CMK (cell line): ENCODE measurements around the gene VWA8.
"Not testable (repeated sequence)": the region's sequence is repeated elsewhere in the genome, so short reads cannot be mapped to it uniquely, and the experiment has no call there.

Experiments
- DNase-seq: peaks from one replicate; pipeline ENCODE4 v3.0.0-alpha.2; 2010; ENCODE audit warnings: low read depth

VWA8 gene

DNA sequence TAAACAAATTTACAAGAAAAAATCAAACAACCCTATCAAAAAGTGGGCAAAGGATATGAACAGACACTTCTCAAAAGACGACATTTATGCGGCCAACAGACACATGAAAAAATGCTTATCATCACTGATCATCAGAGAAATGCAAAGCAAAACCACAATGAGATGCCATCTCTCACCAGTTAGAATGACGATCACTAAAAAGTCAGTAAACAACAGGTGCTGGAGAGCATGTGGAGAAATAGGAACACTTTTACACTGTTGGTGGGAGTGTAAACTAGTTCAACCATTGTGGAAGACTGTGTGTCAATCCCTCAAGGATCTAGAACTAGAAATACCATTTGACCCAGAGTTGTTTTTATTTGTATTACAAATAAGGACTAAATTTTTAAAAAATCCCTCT is 215.4 kb downstream of the VWA8 start:
- DNase-seq: not testable (repeated sequence)

DNA sequence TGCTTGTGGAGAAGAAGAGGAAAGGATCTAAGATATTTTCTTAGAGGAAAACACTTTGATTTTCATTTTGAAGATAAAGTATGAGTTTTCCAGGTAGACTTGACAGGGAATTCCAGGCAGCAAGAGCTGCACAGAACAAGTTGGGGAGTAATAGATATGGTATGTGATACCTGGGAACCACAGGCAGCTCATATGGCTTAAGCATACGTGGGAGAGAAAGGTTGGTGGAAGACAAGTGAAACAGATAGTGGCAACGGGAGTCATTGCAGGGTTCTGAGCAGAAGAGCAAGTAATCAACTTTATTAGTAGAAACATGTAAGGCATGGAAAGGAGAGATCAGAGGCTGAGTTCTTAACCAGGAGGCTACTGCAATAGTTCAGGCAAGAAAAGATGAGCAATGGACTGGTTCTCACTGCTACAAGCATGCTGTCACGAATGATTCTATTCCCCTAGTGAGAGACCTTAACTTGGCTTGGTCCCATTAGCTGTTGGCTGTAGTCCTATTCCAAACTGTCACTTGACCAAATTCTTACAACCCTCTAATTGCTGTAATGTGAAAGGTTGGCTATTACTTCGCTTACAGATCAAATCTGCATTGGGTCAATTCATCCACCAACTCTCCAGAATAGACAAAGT is 217.9 kb downstream of the VWA8 start:
- DNase-seq: no peak

DNA sequence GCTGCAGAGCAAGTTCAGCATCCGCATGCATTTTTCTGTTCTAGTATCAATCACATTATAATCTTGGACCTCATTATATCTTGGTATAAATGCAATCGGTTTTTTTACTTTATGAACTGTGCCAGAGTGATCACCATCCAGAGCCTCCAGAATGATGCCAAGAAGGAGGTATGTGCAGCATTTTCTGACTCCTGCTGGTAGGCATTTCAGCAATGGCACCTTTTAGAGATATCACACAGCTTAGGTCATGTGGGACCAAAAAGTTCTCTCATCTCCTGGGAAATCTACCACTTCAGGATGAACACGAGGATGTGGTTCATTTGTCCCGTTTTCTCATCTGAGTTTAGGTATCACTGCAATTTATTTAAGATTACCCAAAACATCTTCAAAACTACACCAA is 220.4 kb downstream of the VWA8 start:
- DNase-seq: no peak

DNA sequence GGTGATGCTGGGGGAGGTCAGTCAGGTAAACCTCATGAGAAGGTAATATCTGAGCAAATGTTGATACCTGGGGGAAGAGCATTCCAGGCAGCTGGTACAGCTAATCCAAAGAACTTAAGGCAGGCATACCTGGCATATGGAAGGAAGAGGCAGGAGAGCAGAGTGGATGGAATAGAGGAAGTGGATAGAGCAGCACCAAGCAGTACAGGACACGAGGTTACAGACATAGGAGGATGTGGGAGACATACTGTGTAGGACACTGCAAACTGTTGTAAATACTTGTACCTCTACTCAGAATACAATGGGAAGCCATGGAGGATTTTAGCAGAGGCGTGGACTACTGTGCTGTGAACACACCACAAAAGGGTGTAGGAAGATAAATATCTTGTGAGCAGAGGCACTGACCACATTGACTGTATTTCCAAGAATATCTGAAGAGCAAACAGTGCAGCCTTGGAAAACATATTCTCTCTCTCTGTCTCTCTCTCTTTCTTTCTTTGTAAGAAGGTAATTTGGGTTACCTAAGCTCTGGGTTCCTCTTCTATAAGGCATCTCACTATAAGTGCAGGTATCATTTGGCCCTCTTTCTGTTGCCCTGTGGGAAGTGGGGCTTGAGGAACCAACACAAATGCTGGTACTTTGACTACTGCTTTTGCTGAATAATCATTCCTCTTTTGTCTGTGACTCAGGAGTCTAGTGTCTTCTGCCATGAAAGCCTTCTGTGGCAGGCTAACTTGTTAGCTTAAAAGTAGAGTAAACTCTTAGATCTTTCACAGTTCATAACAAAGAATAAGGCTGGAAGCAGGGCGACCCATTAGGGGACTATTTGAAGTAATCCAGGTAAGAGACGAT is 238.0 kb downstream of the VWA8 start:
- DNase-seq: no peak

DNA sequence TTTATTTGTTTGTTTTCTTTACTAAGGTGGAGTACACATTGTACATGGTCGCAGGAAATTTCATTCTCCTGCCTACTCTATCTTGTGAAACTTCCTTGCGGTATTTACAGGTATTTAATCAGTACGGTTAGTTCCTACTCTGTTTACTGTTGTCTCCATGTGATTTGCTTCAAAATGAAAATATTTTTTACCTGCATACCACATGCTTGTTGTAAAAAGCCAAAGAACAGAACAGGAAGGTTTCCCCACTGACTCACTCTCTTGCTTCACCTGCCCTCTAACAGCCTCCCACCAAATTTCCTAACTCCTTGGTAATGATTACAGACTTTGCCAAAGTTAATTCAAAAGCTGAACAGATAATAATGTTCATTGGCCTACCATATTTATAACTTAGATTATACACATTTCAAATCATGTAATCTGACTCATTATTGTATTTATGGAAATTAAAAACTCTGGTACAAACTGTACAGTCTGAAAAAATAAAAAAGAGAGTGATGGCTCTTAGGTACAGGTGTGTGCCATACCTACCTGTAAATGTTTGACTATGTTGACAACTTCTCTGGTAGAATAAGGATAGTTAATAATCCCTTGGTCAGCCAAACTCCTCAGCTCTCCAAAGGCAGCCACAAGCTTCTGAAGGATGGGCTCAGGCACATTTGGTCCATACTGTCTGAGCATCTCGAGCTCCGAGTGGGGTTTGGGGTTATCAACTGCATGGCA is 239.9 kb downstream of the VWA8 start:
- DNase-seq: no peak

DNA sequence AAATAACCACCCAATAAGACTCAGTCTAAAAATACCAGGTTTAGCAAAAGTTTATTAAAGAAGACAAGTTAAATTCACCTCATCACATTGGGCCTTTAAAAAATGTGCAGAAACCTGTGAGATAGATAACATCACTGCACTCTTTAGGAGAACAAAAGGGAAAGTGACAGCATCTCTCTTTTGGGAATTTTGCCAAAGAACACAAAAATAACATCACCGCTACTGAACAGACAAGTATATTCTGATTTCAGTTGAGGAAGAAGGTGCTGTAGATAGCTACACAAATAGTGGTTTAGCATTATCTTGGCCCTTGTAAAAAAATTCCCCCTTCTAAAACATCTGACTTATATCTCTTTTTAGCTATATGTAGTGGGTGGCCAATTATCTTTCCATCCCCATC is 244.7 kb downstream of the VWA8 start:
- no peak for DNase-seq

DNA sequence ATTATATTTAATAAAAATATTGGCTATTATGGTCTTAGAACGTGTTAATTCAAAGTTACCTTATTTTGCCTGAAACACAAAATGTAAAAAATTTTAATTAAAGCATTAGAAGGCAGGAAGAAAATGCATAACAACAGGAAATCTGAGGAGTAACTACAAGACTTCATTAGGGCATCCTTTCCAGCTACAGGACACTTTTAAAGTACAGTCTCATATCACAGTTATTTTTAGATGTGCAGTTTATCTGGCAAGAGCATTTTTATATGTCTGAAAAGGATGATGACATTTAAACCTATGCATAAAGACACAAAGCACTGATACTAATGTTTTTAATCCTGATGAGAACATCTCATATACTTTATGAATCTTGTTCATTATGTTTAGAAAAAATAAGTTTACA is 247.5 kb downstream of the VWA8 start:
- no peak for DNase-seq

DNA sequence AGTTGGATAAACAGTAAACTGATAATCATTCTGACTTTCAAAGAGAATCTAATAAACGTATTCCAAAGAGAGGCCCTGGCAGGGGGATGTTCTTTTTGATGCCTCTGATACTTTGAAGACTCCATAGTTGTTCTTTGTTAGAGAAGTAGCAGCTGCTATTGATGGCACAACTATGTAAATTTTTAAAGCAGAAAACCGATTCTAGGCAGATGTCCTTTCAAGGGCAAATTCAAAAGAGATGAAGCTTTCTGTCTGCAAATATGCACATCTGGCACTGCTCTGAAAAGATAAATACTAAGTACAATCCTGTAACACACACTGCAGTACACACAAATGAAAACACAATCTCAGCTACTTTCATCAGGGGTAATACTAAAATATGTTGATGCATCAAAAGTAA is 250.1 kb downstream of the VWA8 start:
- DNase-seq: no peak

DNA sequence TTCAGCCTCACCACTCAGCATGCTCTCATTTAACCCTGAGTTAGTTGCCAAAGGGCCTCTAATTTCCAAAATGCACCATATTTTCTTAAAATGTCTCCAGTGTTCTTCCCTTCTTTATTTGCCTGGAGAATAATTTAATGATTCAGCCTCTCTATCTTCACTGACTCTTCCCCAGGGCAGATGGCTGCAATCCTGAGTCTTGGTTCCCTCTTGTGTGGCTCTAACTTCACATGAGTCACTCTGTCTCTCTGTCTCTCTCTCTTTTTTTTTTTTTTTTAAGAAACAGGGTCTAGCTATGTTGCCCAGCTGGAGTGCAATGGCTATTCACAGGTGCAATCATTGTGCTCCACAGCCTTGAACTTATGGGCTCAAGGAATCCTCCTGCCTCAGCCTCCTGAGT is 251.4 kb downstream of the VWA8 start:
- no peak for DNase-seq

DNA sequence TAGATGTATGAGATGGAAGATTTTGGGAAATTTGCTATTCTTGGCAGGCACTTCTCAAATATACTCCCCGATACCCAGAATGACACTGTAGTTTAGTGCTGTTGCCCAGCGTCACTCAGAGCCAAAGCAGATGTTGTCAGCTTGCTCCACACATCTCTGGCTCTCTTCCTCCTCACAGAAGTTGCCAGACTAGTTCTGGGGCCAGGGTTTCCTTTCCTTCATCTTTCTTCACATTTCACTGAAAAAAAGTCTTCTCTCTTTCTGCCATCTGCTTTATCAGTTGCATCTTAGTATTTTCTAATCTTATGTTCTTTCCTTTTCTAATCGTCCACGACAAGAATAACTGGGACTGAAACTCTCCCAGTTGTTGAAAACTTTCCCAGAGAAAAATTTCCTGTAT is 252.2 kb downstream of the VWA8 start:
- no peak for DNase-seq

DNA sequence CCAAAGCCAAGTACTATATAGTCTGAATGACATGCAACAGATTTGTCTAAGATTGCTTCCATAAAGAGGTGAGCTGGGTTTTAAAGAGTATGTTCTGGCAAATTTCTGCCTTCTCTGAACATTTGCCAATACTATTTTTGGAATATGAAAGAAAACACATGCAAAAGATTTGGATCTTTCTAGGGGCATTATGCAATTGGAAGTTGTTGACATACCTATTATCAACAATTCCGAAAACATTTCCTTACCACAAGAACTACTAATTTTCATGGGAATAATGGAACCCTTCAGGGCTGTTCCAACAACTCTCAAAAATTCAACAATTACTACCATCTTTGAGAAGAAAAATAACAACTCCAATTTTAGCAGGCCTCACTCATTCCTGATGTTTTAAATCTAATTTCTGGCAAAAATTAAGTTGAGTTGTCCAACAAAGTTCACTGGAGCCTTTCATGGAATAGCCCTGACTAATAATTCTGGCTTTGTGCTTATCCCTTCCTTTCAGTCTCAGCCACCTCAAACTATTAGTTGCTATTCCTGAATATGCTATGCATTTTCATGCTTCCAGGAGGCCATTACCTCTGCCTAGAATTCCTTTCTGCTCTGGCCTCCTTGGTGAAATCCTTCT is 253.6 kb downstream of the VWA8 start:
- DNase-seq: no peak

DNA sequence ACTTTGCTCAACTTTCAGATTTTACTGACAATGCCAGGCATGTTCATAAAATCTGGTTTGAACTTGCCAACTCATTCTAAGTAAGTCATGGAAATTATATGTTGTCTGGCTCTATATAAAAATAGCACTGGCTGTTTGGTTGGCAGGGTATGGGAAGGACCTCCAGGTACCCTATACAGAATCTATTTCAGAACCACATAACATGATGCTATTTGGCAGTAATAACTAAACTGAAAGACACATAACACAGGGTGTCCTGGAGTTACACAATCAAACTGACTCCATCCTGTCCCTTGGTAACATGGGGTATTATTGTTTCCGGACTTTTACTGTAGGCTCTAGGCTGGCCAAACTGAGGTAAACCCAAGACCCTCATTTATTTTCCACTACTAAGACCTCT is 254.8 kb downstream of the VWA8 start:
- DNase-seq: no peak

DNA sequence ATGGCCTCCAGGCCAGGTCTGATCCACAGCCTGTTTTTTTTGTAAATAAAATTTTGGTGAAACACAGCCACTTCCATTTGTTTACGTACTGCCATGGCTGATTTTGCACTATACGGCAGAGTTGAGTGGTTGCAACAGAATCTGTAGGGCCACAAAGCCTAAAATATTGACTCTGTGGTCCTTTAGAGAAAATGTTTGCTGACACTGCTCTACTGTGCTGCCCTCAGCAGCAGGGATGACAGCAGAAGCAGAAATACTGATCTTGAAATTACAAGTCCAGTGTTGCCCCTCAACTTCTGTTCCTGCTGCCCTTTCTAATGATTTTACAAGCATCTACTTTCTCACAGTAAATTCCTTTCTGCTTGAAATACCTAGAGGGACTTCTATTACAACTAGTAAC is 258.4 kb downstream of the VWA8 start:
- DNase-seq: no peak

DNA sequence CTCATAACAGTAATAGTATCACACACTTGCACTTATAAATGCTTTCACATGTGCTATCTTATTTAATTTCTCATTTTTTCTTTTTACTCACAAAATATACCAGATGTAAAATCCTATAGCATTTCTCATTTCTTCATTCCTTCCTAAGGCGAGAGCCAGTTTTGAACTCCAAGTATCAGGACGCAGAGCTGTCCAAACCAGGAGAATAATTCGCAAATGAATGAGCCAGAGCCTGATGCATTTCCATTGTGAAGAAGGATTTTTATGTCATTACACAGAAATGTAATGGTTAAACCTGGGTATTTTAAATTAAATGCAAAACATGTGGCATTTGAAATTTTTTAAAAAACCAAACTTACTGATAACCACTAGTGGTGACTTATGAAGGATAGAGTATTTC is 259.2 kb downstream of the VWA8 start:
- no peak for DNase-seq

DNA sequence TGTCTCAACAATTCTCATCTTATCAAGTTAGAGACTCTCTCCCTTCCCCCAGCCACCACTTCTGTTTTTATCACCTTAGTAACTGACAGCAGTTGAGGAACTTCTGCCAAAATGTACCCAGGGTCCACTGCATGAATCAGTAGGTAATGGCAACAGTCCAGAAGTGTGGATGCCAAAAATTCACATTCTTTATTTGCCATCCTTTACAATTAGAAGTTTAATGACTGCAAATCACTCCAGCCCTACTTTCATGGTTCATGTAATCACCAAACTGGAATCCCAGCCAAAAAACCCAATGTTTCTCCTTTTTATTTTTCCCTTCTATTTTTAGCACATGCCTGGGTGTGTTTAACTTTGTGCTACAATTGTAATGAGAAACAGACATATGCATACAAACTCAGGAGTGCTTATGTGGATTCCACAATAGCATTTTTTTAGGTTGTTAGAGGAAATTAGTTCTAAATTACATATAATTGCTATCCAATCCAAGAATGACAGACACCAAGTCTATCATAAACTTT is 260.1 kb downstream of the VWA8 start:
- no peak for DNase-seq

DNA sequence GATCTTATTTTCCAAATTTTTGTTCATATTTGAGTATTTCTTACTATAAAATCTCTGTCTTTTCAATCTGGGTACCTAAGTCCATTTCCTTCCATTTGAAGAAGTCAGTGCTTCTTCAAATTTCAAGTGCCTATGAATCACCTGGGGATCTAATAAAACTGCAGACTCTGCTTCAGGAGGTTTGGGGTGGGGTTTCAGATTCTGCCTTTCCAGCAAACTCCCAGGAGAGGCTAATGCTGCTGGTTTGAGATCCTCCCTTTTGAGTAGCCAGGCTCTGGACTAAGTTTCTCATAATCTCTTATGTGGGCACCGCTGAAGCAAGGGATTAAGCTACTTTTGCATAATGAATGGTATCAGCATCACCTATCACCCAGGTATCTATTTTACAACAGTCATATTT is 261.1 kb downstream of the VWA8 start:
- no peak for DNase-seq

DNA sequence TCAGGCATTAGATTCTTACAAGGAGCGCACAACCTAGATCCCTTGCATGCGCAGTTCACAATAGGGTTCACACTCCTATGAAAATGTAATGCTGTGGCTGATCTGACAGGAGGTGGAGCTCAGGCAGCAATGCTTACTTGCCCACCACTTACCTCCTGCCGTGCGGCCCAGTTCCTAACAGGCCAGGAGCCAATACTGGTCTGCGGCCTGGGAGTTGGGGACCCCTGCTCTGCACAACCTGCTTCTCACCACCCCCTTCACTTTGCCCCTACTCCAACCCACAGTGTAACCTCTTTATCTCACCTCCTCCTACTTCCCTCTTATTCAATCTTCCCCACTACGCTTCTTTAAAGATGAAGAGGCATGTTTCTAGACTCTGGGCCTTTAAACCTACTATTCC is 263.3 kb downstream of the VWA8 start:
- DNase-seq: no peak

DNA sequence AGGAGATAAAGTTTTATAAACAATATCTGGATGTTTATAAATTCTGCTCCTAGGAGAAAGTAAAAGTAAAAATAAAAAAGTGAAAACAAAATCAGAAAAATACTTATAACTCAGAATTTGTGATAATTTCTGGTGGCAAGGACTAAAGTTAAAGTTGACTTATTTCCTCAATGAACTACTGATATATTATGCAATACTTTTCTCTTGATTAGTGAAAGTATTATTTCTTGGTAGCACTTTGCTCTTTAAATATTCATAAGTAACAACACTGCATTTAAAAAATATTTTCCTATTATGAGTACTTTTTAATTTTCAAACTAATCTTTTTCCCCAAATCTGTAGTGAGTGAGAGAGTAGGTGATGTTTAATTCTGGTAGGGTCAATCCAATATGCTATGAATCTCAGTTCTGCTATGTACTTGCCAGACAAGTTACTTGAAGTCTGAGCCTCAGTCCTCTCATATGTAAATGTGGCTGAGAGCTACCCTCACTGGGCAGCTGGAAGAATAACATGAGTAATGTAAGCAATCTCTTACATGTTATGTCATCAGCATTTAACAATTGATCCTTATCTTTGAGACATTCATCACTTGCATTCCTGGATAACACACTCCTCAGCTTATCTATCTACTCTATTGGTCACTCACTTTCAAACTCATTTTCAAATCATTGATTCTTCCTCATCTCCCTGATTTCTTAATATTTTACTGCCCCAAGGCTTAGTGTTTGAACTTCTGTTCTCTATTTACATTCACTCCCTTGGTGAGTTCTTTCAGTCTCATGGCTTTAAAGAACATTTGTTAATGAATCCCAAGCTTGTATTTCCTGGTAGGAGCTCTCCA is 264.5 kb downstream of the VWA8 start:
- no peak for DNase-seq

DNA sequence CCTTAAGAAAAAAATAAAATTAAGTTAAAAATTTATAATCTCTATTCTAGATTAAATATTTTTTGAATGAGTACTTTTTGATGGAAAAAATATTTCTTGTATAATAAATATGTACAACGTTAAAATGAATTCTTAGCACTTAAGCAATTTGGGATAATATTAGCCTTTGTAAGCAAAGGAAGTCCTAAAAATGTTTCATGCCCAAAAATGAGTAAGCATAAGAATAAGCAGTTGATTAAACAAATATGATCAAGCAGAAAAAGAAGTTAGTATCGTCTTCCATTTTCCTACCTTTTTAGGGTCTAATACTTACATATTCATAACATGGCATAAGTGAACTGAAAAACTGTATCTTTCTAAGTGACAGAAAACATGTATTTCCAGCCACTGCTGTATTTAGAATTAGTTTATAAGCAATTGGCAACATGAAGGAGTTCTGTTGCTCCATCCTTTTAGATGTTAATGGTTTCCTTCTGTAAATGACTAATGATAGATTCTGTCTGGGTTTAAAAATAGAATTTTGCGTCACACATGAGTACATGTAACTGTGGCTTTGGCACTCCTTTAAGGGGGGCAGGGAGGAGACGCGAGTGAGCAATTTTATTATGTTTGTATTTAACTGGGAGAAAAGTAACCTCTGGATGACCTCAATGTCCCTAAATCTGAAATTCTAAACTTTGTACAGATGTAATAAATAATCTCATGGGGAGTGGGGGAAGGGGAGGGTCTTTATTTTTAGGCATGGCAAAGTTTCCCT is 266.2 kb downstream of the VWA8 start:
- DNase-seq: no peak

DNA sequence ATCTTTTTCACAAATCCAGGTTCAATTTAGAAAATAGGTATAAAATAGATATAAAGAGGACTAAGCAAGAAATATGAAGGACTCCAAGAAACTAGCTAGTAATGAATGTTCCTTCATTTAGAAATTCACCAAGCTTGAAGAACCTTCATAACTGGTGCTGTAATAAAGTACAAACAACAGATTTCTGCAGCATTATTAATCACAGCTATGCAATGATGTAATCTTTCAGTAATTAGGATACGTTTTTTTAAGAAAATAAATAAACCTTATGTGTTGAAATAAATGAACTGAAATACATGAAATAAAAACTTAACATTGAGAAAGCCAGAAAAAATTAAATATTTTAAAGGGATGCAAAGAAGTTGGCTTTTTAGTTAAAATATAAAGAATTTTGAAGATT is 267.5 kb downstream of the VWA8 start:
- DNase-seq: no peak

DNA sequence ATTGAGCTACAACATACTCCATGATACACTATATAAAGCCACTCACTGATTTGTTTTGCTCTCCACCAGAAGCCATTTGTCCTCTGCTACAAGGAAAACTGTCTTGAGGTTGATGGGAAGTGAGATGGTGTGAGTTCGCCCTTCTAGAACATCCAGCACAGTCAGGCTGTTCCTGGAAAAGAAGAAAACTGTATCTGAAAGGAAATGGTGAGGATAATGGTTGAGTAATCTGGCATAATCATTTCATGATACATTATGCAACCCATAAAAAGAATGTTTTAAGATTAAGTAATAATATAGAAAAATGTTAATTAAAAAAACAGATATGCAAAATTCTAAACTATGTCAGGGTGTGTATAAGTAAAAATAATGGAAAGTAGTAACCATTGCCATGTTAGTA is 269.6 kb downstream of the VWA8 start:
- no peak for DNase-seq
